ENCODE measurements around the gene DPRX.
"Not testable (repeated sequence)": the region's sequence is repeated elsewhere in the genome, so short reads cannot be mapped to it uniquely, and the experiment has no call there.

Gene DPRX

DNA sequence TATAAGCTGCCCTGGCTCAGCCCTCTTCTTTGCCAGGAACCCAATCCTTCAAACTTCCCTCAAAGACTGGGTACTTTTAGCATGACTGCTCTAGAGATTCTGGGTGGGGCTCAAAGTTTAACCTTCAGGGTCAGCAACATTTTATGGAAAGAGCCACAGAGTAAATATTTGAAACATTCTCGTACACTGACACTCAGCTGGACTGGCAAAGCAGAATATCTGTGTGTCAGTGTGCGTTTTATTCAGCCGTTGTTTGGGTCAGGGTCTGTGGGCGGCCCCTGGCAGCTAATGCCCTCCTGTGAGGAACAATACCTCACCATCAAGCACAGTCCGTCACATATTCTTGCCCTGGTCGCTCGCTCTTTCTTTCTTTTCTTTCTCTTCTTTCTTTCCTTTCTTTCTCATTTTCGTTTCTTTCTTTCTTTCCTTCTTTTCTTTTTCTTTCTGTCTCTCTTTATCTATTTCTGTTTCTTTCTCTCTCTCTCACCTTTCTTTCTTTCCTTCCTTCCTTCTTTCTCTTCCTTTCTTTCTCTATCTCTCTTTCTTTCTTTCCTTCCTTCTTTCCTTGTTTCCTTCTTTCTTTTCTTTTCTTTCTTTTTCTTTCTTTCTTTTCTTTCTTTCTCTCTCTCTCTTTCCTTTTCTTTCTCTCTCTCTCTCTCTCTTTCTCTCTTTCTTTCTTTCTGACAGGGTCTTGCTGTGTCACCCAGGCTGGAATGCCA, 10.7 kb downstream of the DPRX start:
- H3K4me3 ChIP-seq (ENCODE audit: low read length) = no peak overlapping the region
- DNase-seq (ENCODE audit: low read depth, low spot score) = no peak

DNA sequence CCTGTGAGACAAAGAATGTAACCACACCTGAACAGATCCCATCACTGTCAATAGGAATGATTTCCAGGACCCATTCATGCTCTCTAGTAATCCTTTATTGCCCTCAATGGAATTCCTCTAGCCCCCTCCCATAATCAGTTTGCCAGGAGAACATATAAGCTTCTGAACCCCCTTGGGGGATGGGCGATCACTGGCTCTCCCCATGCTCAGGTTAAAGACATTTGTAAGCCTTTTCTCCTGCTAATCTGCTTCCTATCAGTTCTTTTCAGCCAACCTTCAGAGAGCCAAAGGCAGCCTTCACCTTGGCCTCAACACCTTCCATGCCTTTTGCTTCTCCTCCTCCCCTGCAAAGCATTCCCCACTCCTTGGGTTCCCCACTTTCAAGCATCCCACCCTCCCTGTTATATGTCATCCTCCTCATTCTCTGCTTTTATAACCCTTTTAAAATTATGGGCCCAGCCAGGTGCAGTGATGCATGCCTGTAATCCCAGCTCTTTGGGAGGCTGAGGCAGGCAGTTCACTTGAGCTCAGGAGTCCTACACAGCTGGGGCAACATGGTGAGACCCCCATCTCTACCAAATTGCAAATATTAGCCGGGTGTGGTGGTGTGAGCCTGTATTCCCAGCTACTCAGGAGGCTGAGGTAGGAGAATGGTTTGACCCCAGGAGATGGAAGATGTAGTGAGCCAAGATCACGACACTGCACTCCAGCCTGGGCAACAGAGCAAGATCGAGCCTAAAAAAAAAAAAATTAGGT, 12.4 kb downstream of the DPRX start:
- H3K4me3 ChIP-seq (ENCODE audit: low read length) = no peak overlapping the region
- no peak for DNase-seq (ENCODE audit: low read depth, low spot score)

- no peak for DNase-seq (ENCODE audit: low read depth, low spot score)
Observed at GRCh38 chr19:53646144-53646543, 14.3 kb downstream of the DPRX start.

GRCh38 chr19:53647350-53647749, 15.6 kb downstream of the DPRX start:
- H3K4me3 ChIP-seq (ENCODE audit: low read length) = no peak overlapping the region
- DNase-seq (ENCODE audit: low read depth, low spot score) = no peak

More at GRCh38 chr19:53646144-53646543, 14.3 kb downstream of the DPRX start:
- H3K4me3 ChIP-seq (ENCODE audit: low read length) = no peak overlapping the region

GRCh38 chr19:53647792-53648191, 16.0 kb downstream of the DPRX start:
- DNase-seq (ENCODE audit: low read depth, low spot score) = no peak
- no peak overlapping the region for H3K4me3 ChIP-seq (ENCODE audit: low read length)

DNA sequence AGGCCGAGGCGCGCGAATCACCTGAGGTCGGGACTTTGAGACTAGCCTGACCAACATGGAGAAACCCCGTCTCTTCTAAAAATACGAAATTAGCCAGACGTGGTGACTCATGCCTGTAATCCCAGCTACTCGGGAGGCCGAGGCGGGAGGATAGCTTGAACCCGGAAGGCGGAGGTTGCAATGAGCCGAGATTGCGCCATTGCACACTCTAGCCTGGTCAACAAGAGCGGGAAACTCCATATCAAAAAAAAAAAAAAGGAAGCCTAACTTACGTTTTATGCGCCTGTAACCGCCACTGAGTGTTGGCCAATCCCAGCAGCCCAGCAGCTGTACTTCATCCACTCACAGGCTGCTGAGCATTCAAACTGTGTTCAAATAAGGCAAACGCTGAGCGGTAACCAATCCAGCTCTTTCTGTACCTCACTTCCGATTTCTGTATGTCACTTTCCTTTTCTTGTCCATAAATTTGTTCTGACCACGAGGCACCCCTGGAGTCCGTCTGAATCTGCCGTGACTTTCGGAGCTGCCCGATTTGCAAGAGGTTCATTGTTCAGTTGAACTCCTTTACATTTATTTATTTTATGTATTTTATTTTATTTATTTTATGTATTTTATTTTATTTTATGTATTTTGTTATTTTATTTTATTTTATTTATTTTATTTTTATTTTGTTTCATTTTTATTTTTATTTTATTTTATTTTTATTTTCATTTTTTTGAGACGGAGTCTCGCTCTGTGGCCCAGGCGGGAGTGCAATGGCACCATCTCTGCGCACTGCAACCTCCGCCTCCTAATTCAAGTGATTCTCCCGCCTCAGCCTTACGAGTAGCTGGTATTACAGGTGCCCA, 18.2 kb downstream of the DPRX start:
- no peak for DNase-seq (ENCODE audit: low read depth, low spot score)
- H3K4me3 ChIP-seq (ENCODE audit: low read length) = no peak overlapping the region

DNA sequence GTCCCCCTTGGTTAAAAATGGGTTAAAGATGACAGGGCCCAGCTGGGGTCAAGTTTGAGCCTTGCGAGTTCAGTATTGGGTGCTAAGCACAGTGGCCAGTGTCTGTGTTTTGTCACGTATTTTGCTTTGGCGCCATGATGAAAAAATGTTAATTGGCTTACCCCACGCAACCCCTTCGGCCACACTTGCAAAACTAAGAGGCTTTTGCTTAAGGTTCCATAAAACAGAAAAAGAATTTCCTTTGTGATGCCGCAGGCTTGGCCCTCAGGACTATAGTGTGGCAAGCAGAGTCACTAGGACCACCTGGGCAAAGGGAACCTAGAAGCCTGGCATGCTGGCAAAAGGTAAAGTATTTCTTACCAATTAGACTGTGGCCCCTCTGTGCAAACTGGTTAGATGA, 20.7 kb downstream of the DPRX start:
- no peak overlapping the region for H3K4me3 ChIP-seq (ENCODE audit: low read length)
- no peak for DNase-seq (ENCODE audit: low read depth, low spot score)

GRCh38 chr19:53655042-53655665, 23.4 kb downstream of the DPRX start:
- peak; percentile 1 for DNase-seq (ENCODE audit: low read depth, low spot score)
- no peak overlapping the region for H3K4me3 ChIP-seq (ENCODE audit: low read length)

GRCh38 chr19:53657330-53657729, 25.5 kb downstream of the DPRX start:
- no peak overlapping the region for H3K4me3 ChIP-seq (ENCODE audit: low read length)
- no peak for DNase-seq (ENCODE audit: low read depth, low spot score)

GRCh38 chr19:53657778-53658177, 26.0 kb downstream of the DPRX start:
- no peak overlapping the region for H3K4me3 ChIP-seq (ENCODE audit: low read length)
- no peak for DNase-seq (ENCODE audit: low read depth, low spot score)

DNA sequence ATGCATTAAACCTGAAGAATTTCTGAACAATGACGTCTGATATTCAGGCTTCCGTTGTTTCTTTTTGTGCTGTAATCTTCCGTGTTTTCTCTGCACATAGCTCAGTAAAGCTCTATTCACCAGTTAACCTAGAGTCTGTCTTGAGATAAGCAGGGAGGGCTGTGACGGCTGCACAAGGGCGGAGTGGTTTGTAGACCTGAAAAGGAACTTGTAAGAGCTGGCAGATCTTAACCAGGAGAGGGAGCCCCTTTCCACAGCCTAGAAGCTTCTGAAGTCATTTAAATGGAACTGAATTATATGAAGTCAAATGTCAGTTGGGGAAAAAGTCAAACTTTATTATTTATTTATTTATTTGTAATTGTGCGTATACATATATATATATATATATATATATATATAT, 27.5 kb downstream of the DPRX start:
- H3K4me3 ChIP-seq (ENCODE audit: low read length) = no peak overlapping the region
- DNase-seq (ENCODE audit: low read depth, low spot score) = no peak

- no peak overlapping the region for H3K4me3 ChIP-seq (ENCODE audit: low read length)
- DNase-seq (ENCODE audit: low read depth, low spot score) = no peak
Observed at GRCh38 chr19:53660584-53660983, 28.8 kb downstream of the DPRX start.

GRCh38 chr19:53662209-53662608, 30.4 kb downstream of the DPRX start:
- no peak overlapping the region for H3K4me3 ChIP-seq (ENCODE audit: low read length)
- no peak for DNase-seq (ENCODE audit: low read depth, low spot score)

DNA sequence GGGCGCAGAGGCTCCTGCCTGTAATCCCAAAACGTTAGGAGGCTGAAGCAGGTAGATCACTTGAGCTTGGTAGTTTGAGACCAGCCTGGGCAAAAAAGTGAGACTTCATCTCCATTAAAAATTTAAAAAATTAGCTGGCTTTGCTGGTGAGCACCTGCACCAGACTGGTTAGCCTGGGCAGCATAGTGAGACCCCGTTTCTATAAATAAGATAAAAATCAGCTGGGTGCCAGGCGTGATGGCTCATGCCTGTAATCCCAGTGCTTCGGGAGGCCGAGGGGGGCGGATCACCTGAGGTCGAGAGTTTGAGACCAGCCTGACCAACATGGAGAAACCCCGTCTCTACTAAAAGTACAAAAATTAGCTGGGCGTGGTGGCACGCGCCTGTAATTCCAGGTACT, 32.4 kb downstream of the DPRX start:
- DNase-seq (ENCODE audit: low read depth, low spot score) = no peak
- H3K4me3 ChIP-seq (ENCODE audit: low read length) = no peak overlapping the region

GRCh38 chr19:53664760-53665159, 33.0 kb downstream of the DPRX start:
- DNase-seq (ENCODE audit: low read depth, low spot score) = no peak

GRCh38 chr19:53666331-53666730, 34.5 kb downstream of the DPRX start:
- not testable (repeated sequence) for H3K4me3 ChIP-seq (ENCODE audit: low read length); DNase-seq (ENCODE audit: low read depth, low spot score)

More at GRCh38 chr19:53664760-53665159, 33.0 kb downstream of the DPRX start:
- H3K4me3 ChIP-seq (ENCODE audit: low read length) = no peak overlapping the region

- not testable (repeated sequence) for H3K4me3 ChIP-seq (ENCODE audit: low read length); DNase-seq (ENCODE audit: low read depth, low spot score)
Observed at GRCh38 chr19:53668804-53669203, 37.0 kb downstream of the DPRX start.

DNA sequence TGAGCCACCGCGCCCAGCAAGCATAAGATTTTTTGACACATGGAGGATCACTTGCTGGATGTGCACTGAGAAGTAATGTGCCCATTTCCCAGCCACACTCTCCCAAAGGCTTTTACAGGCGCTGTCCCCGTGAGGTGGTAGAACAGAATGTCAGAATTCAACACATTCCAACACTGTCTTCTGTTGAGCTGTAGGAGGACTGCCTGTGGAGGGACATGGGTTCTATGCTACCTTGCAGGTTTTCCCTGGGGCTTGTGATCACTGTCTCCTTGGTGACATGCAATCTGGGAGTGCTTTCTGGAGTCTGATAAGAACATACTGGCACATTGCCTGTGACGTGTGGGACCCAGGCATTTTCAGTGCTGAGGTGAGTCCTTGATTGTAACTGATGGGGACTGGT, 38.5 kb downstream of the DPRX start:
- H3K4me3 ChIP-seq (ENCODE audit: low read length) = no peak overlapping the region
- no peak for DNase-seq (ENCODE audit: low read depth, low spot score)

GRCh38 chr19:53671663-53672062, 39.9 kb downstream of the DPRX start:
- H3K4me3 ChIP-seq (ENCODE audit: low read length) = no peak overlapping the region
- DNase-seq (ENCODE audit: low read depth, low spot score) = no peak
